GM10266 (cell line): ENCODE results near the gene ADH1B.
"Not testable (repeated sequence)": the region's sequence is repeated elsewhere in the genome, so short reads cannot be mapped to it uniquely, and the experiment has no call there.

ENCODE experiments used
- DNase-seq: peaks from one replicate; pipeline ENCODE4 v3.0.0; 2012; ENCODE audit errors: extremely low spot score
- CTCF ChIP-seq: IDR thresholded peaks from 2 replicates; pipeline ENCODE4 v1.5.1; 2012; ENCODE audit warnings: mild to moderate bottlenecking, low read depth; ENCODE audit not compliant: control insufficient read depth, insufficient read depth; ENCODE audit errors: missing control alignments

ADH1B gene

GRCh38 chr4:99357948-99358347, 36.7 kb upstream of the ADH1B start:
- no peak for TF ChIP-seq CTCF
- DNase-seq, result no peak

- DNase-seq, result no peak
- TF ChIP-seq CTCF, result no peak
Measured at GRCh38 chr4:99356992-99357391, 35.8 kb upstream of the ADH1B start.

DNA sequence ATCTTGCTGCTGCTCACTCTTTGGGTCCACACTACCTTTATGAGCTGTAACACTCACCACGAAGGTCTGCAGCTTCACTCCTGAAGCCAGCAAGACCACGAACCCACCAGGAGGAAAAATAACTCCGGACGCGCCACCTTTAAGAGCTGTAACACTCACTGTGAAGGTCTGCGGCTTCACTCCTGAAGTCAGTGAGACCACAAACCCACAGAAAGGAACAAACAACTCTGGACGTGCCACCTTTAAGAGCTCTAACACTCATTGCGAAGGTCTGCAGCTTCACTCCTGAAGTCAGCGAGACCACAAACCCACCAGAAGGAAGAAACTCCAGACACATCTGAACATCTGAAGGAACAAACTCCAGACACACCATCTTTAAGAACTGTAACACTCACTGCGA, 34.9 kb upstream of the ADH1B start:
- DNase-seq, result not testable (repeated sequence)

- no peak for TF ChIP-seq CTCF
- DNase-seq, result no peak
Measured at GRCh38 chr4:99352602-99353537, 31.7 kb upstream of the ADH1B start, which contains the start of gene ADH1C. TSS of gene ADH1C (minus strand) at chr4:99352746. CDS start at chr4:99352675, 71 bp downstream.

GRCh38 chr4:99351487-99351886, 30.3 kb upstream of the ADH1B start:
- TF ChIP-seq CTCF, result no peak
- DNase-seq, result no peak

DNA sequence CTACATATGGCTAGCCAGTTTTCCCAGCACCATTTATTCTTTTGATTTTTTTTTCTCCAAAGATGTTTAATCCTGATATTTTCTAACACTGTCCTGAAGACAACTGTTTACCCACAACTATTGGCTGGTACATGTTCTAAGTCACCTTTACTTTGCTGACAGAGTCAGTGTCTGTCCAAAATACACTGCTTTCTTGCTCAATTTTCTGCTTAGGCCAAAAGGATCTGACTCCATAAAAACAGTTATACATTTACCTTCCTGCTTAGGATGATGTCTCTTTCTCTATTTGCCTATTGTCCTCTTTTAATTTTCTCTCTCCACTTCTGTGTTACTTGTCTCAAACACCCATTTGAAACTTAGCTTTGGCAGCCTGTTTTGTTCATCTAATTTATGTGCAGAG, 28.1 kb upstream of the ADH1B start:
- no peak for DNase-seq
- TF ChIP-seq CTCF, result no peak

- DNase-seq, result not testable (repeated sequence)
Measured at GRCh38 chr4:99342624-99343023, 21.4 kb upstream of the ADH1B start.

DNA sequence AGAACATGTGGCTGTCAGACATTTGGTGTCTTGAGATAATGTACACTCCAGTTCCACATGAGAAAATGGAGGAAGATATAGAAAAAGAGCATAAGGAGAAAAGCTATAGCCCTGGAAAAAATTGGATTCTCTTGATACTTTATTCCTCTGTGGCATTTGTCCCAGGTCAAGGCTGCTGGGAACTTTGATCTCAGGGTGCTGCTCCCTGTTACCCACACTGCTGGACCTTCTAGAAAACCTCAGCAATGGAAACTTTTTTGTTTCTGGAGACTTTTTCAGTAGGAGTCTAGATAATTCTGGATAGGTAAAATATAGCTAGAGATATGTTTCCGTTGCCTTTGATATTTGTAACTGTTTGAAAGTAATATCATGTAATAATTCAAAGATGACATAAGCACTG, 20.2 kb upstream of the ADH1B start:
- DNase-seq, result no peak
- TF ChIP-seq CTCF, result no peak
